Measurements from ENCODE around the gene ARGFX. TPM values are rescaled to one million over a fixed set of nuclear protein-coding genes. Genes with fewer than 3 reads are reported as not detected.

ARGFX gene
- total and polyA plus RNA-seq, 10 of the 15 experiments (the other 5 are each of a cell fraction or from before 2014, with no cell fraction given): not detected

- 54% methylated on average over 9 of the region's 9 CpGs for WGBS (ENCODE audit: insufficient coverage, insufficient replicate concordance, low lambda C conversion rate, missing lambda C conversion rate)
- Histone ChIP-seq H3K4me3 (no peak overlapping the region), H3K79me2 (ENCODE audit: control insufficient read depth, insufficient read depth, low read length) (no peaks in the 10 kb centered on the region), H3K27me3 (replicated peaks in 1 of 2; ENCODE audit: control insufficient read depth in 2 of 2, insufficient read depth in 2 of 2, low read length in 1 of 2) (no peaks in the 10 kb centered on the region; a peak in 1 of 4 replicates), H2AFZ (ENCODE audit: control insufficient read depth, low read depth, low read length) (no peak overlapping the region), H3K4me2 (ENCODE audit: control insufficient read depth, insufficient read depth) (no peak overlapping the region), H3K27ac (ENCODE audit: control insufficient read depth, insufficient read depth) (no peak overlapping the region), H4K20me1 (ENCODE audit: control insufficient read depth, insufficient read depth) (no peaks in the 10 kb centered on the region), H3K36me3 (ENCODE audit: control insufficient read depth in 2 of 2, insufficient read depth in 2 of 2, low read length in 1 of 2) (no peaks in the 10 kb centered on the region), H3K4me1 (ENCODE audit: control insufficient read depth, insufficient read depth, low read length) (no peaks in the 10 kb centered on the region), H3K9ac (ENCODE audit: control insufficient read depth, insufficient read depth, low read length) (no peak overlapping the region), H3K9me3 (replicated peaks; ENCODE audit: control insufficient read depth, insufficient read depth, low read length) (no peaks in the 10 kb centered on the region)
- TF ChIP-seq JUNB (IDR thresholded peaks at IDR 0.05) (no peak), HDAC2 (IDR thresholded peaks at IDR 0.05) (no peak)
- in situ Hi-C loops (cut with MboI): no loop called here
- intact Hi-C loops (cut with micrococcal nuclease; ENCODE audit: unreplicated experiment): no loop called here
- POLR2A ChIA-PET: no interaction called here
- RAD21 ChIA-PET (ENCODE audit: unreplicated experiment): no interaction called here
- no TSS peak for BruUV-seq (replicated peaks)
- DNase-seq (ENCODE audit: low read depth, low spot score) (no peak), FAIRE-seq (no peak), ATAC-seq (no peak)
- CTCF ChIA-PET: no interaction called here
- SMC1A ChIA-PET (ENCODE audit: uncharacterized antibody, unreplicated experiment): no interaction called here
Measured at GRCh38 chr3:121566773-121567172, 976 bp upstream of the ARGFX start.

- SMC1A ChIA-PET (ENCODE audit: uncharacterized antibody, unreplicated experiment): no interaction called here
- BruUV-seq (replicated peaks): no TSS peak
- ATAC-seq (no peak), FAIRE-seq (no peak), DNase-seq (ENCODE audit: low read depth, low spot score) (no peak)
- no peaks in the 10 kb centered on the region for H3K9me3 ChIP-seq (replicated peaks; ENCODE audit: control insufficient read depth, insufficient read depth, low read length)
- no peaks in the 10 kb centered on the region for H3K79me2 ChIP-seq (ENCODE audit: control insufficient read depth, insufficient read depth, low read length)
- no peaks in the 10 kb centered on the region for H3K36me3 ChIP-seq (ENCODE audit: control insufficient read depth in 2 of 2, insufficient read depth in 2 of 2, low read length in 1 of 2)
- H3K4me3 ChIP-seq: no peak overlapping the region
- H3K9ac ChIP-seq (ENCODE audit: control insufficient read depth, insufficient read depth, low read length): no peak overlapping the region
- WGBS (ENCODE audit: insufficient coverage, insufficient replicate concordance, low lambda C conversion rate, missing lambda C conversion rate): 82% methylated on average over 6 of the region's 6 CpGs
- no peaks in the 10 kb centered on the region; a peak in 1 of 4 replicates for H3K27me3 ChIP-seq (replicated peaks in 1 of 2; ENCODE audit: control insufficient read depth in 2 of 2, insufficient read depth in 2 of 2, low read length in 1 of 2)
- RAD21 ChIA-PET (ENCODE audit: unreplicated experiment): no interaction called here
- H3K27ac ChIP-seq (ENCODE audit: control insufficient read depth, insufficient read depth): no peak overlapping the region
- no peaks in the 10 kb centered on the region for H3K4me1 ChIP-seq (ENCODE audit: control insufficient read depth, insufficient read depth, low read length)
- H3K4me2 ChIP-seq (ENCODE audit: control insufficient read depth, insufficient read depth): no peak overlapping the region
- POLR2A ChIA-PET: no interaction called here
- in situ Hi-C loops (cut with MboI) (no loop called here), intact Hi-C loops (cut with micrococcal nuclease; ENCODE audit: unreplicated experiment) (no loop called here)
- H4K20me1 ChIP-seq (ENCODE audit: control insufficient read depth, insufficient read depth): no peaks in the 10 kb centered on the region
- H2AFZ ChIP-seq (ENCODE audit: control insufficient read depth, low read depth, low read length): no peak overlapping the region
- CTCF ChIA-PET: no interaction called here
- no peak for TF ChIP-seq SUPT20H (IDR thresholded peaks at IDR 0.05; ENCODE audit: borderline replicate concordance, control insufficient read depth, low read depth, low read length)
- TF ChIP-seq NR2C2 (IDR thresholded peaks at IDR 0.05; ENCODE audit: borderline replicate concordance, control insufficient read depth, insufficient read length, low read depth): no peak
- no peak for TF ChIP-seq PAX5 (IDR thresholded peaks at IDR 0.05; ENCODE audit: borderline replicate concordance, low read depth, low read length)
- no peak for TF ChIP-seq USF2 (IDR thresholded peaks at IDR 0.05; ENCODE audit: borderline replicate concordance, low read depth, low read length)
- TF ChIP-seq MEF2B (IDR thresholded peaks at IDR 0.05; ENCODE audit: partially characterized antibody, poor library complexity, severe bottlenecking): no peak
- no peak for TF ChIP-seq ZBTB33 (IDR thresholded peaks at IDR 0.05)
- no peak for TF ChIP-seq PRDM15 (CRISPR knock-in tag; IDR thresholded peaks at IDR 0.05)
- TF ChIP-seq USF1 (IDR thresholded peaks at IDR 0.05; ENCODE audit: borderline replicate concordance, extremely low read length, insufficient read depth, low read depth, low read length): no peak
Measured at GRCh38 chr3:121574449-121574848, 6.7 kb downstream of the ARGFX start.

Measured in GM12878 (cell line).